Measurements from ENCODE around the gene GRIPAP1.
A peak's percentile ranks its signal among the peaks of the same experiment; 100 is the strongest.
"Not testable (repeated sequence)": the region's sequence is repeated elsewhere in the genome, so short reads cannot be mapped to it uniquely, and the experiment has no call there.

Gene GRIPAP1

GRCh38 chrX:48997455-48997854 is 4.6 kb downstream of the GRIPAP1 start:
- no peak for DNase-seq

GRCh38 chrX:48996969-48997368 is 5.1 kb downstream of the GRIPAP1 start:
- no peak for DNase-seq

- DNase-seq: no peak
Measured at GRCh38 chrX:48992341-48992740, 9.7 kb downstream of the GRIPAP1 start.

- no peak for DNase-seq
Measured at GRCh38 chrX:48989483-48989882, 12.6 kb downstream of the GRIPAP1 start.

GRCh38 chrX:48983896-48984295 is 18.2 kb downstream of the GRIPAP1 start:
- no peak for DNase-seq

- DNase-seq: peak in 1 of 2 donors; percentile 40
Measured at GRCh38 chrX:48983081-48983480, 19.0 kb downstream of the GRIPAP1 start.

GRCh38 chrX:48981178-48981577 is 20.9 kb downstream of the GRIPAP1 start:
- no peak for DNase-seq

GRCh38 chrX:48980341-48980740 is 21.7 kb downstream of the GRIPAP1 start:
- DNase-seq: not testable (repeated sequence)

- DNase-seq: no peak
Measured at GRCh38 chrX:48978226-48978625, 23.8 kb downstream of the GRIPAP1 start.

- no peak for DNase-seq
Measured at GRCh38 chrX:48976086-48976485, 26.0 kb downstream of the GRIPAP1 start.

GRCh38 chrX:48975541-48975940 is 26.5 kb downstream of the GRIPAP1 start:
- no peak for DNase-seq

GRCh38 chrX:48975041-48975440 is 27.0 kb downstream of the GRIPAP1 start:
- DNase-seq: no peak

- no peak for DNase-seq
Measured at GRCh38 chrX:48974574-48974973, 27.5 kb downstream of the GRIPAP1 start.

GRCh38 chrX:48974033-48974432 is 28.0 kb downstream of the GRIPAP1 start:
- DNase-seq: no peak

GRCh38 chrX:48972220-48973164 is 29.6 kb downstream of the GRIPAP1 start:
- DNase-seq: peak; percentile 5 to 41

GRCh38 chrX:48971249-48972219 is 30.5 kb downstream of the GRIPAP1 start, which contains the start of gene KCND1:
KCND1 (minus strand) TSS chrX:48971844; CDS start chrX:48970271, 1,573 bp downstream.
- no peak for DNase-seq

- DNase-seq: no peak
Measured at GRCh38 chrX:48969471-48969870, 32.6 kb downstream of the GRIPAP1 start.

GRCh38 chrX:48968377-48968776 is 33.7 kb downstream of the GRIPAP1 start:
- no peak for DNase-seq

- no peak for DNase-seq
Measured at GRCh38 chrX:48966796-48967579, 35.1 kb downstream of the GRIPAP1 start.

- DNase-seq: no peak
Measured at GRCh38 chrX:48965959-48966358, 36.1 kb downstream of the GRIPAP1 start.

GRCh38 chrX:48961585-48962091 is 40.4 kb downstream of the GRIPAP1 start:
- DNase-seq: no peak

- DNase-seq: peak; percentile 33 to 37
Measured at GRCh38 chrX:48960291-48960690, 41.8 kb downstream of the GRIPAP1 start.
